ENCODE data around the gene SRSF4. TPM values are rescaled to one million over a fixed set of nuclear protein-coding genes. Genes with fewer than 3 reads are reported as not detected.

The SRSF4 gene
- total and polyA plus RNA-seq, 2 of the 8 experiments (the other 6 are each of a cell fraction or from before 2014, with no cell fraction given): 34.9 to 86.5 TPM

GRCh38 chr1:29162025-29162424 is 19.7 kb downstream of the SRSF4 start (continued):
- TF ChIP-seq SIN3A (conservative IDR thresholded peaks at IDR 0.05 in 1 of 2, IDR thresholded peaks at IDR 0.05 in 1 of 2; ENCODE audit: low read depth in 1 of 2, low read length in 2 of 2) (no peak), POU5F1 (IDR thresholded peaks at IDR 0.05; ENCODE audit: low read depth, low read length) (no peak), E2F6 (IDR thresholded peaks at IDR 0.05) (no peak), CHD7 (IDR thresholded peaks at IDR 0.05; ENCODE audit: insufficient replicate concordance, low read length) (no peak), KDM4A (IDR thresholded peaks at IDR 0.05; ENCODE audit: low read depth, low read length, severe bottlenecking) (no peak), POLR2A (IDR thresholded peaks at IDR 0.05; ENCODE audit: control extremely low read depth in 1 of 2, low read depth in 2 of 2, low read length in 2 of 2) (no peak)

Data from H1 (cell line).